Neural progenitor cell (in vitro differentiated cells): ENCODE results near the gene FAM89A.

Experiments used
- EZH2phosphoT487 ChIP-seq: fragments of 200-600 bp; sonication (generic); IDR thresholded peaks from 2 replicates; pipeline ENCODE4 v1.6.1; 2017; ENCODE audit warnings: antibody characterized with exemption
- TF ChIP-seq, protein P1 (sequence below): fragments of 200-600 bp; sonication (generic); IDR thresholded peaks from 2 replicates; pipeline ENCODE4 v1.5.1; 2017; ENCODE audit warnings: antibody characterized with exemption, mild to moderate bottlenecking

DNA sequence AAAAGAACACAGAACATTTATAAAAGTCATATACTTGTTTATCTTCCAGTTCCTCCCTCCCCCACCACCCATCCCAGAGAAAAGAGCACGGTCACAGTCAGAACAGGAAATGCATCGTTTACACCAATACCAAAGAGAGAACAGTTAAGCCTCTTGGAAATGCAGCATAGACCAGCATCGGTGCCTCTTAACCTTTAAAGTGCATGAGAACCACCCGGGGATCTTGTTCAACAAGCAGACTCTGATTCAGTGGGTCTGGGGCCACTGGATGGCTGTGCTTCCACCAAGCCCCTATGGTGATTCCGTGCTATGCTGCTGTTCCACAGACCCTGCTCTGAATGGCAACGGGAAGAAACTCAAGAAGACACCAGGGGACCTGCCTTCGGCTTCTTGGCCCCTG, 19.2 kb downstream of the FAM89A start:
- TF ChIP-seq, protein P1, sequence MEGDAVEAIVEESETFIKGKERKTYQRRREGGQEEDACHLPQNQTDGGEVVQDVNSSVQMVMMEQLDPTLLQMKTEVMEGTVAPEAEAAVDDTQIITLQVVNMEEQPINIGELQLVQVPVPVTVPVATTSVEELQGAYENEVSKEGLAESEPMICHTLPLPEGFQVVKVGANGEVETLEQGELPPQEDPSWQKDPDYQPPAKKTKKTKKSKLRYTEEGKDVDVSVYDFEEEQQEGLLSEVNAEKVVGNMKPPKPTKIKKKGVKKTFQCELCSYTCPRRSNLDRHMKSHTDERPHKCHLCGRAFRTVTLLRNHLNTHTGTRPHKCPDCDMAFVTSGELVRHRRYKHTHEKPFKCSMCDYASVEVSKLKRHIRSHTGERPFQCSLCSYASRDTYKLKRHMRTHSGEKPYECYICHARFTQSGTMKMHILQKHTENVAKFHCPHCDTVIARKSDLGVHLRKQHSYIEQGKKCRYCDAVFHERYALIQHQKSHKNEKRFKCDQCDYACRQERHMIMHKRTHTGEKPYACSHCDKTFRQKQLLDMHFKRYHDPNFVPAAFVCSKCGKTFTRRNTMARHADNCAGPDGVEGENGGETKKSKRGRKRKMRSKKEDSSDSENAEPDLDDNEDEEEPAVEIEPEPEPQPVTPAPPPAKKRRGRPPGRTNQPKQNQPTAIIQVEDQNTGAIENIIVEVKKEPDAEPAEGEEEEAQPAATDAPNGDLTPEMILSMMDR = no peak
- TF ChIP-seq EZH2phosphoT487 = no peak
